CD4-positive, CD25-positive, alpha-beta regulatory T cell (primary cell): ENCODE results near the gene P2RY8. TPM values are rescaled to one million over a fixed set of nuclear protein-coding genes. Genes with fewer than 3 reads are reported as not detected.
A peak's percentile ranks its signal among the peaks of the same experiment; 100 is the strongest.
"Not testable (repeated sequence)": the region's sequence is repeated elsewhere in the genome, so short reads cannot be mapped to it uniquely, and the experiment has no call there.

ENCODE experiments used
- ATAC-seq, 2 donors: fragments of 150-1000 bp; cut with Tn5 transposase; one replicate each; pipeline ENCODE4 v1.10.0; 2021; ENCODE audit warnings: low read depth in 2 of 2, moderate number of reproducible peaks in 2 of 2, moderate library complexity in 1 of 2
- DNase-seq, 3 donors: peaks; one replicate each; pipeline versions ENCODE4 v3.0.0 to v3.0.0-alpha.2; 2012 to 2022; ENCODE audit warnings: mixed read lengths in 1 of 3
- H3K27ac ChIP-seq: one replicate; pipeline ENCODE4 v1.7.0; 2013; ENCODE audit warnings: mild to moderate bottlenecking, low read length; ENCODE audit not compliant: insufficient read depth, poor library complexity, severe bottlenecking
- H3K27me3 ChIP-seq: one replicate; pipeline ENCODE4 v1.7.0; 2013; ENCODE audit warnings: low read length; ENCODE audit not compliant: control insufficient read depth, insufficient read depth
- H3K36me3 ChIP-seq: one replicate; pipeline ENCODE4 v1.7.0; 2013; ENCODE audit warnings: mild to moderate bottlenecking, low read length, moderate library complexity; ENCODE audit not compliant: control insufficient read depth, insufficient read depth
- H3K4me1 ChIP-seq: 2 replicates; pipeline ENCODE4 v1.7.0; 2013; ENCODE audit warnings: mild to moderate bottlenecking, low read length; ENCODE audit not compliant: insufficient read depth, control insufficient read depth, poor library complexity, severe bottlenecking
- H3K4me3 ChIP-seq: one replicate; pipeline ENCODE4 v1.7.0; 2013; ENCODE audit warnings: low read depth, mild to moderate bottlenecking, low read length, moderate library complexity
- H3K9me3 ChIP-seq, 2 experiments: 1 replicate in 1 of 2; 2 replicates in 1 of 2; pipeline ENCODE4 v1.7.0; 2013; ENCODE audit warnings: low read length in 2 of 2, mild to moderate bottlenecking in 1 of 2, moderate library complexity in 1 of 2; ENCODE audit not compliant: control insufficient read depth in 2 of 2
- H3K27ac Mint-ChIP-seq, 3 donors: one replicate each; pipeline ENCODE4 v1.8.0; 2020 to 2022; ENCODE audit warnings: mild to moderate bottlenecking in 3 of 3, mixed read lengths in 3 of 3, moderate library complexity in 2 of 3
- H3K27me3 Mint-ChIP-seq: one replicate; pipeline ENCODE4 v1.8.0; 2022; ENCODE audit warnings: mild to moderate bottlenecking, mixed read lengths
- H3K36me3 Mint-ChIP-seq: one replicate; pipeline ENCODE4 v1.8.0; 2020; ENCODE audit warnings: mixed read lengths
- H3K4me1 Mint-ChIP-seq, 4 donors: one replicate each; pipeline ENCODE4 v1.8.0; 2020 to 2022; ENCODE audit warnings: mixed read lengths in 4 of 4, mild to moderate bottlenecking in 1 of 4
- H3K4me3 Mint-ChIP-seq, 4 donors: one replicate each; pipeline ENCODE4 v1.8.0; 2020 to 2022; ENCODE audit warnings: mild to moderate bottlenecking in 4 of 4, mixed read lengths in 4 of 4, moderate library complexity in 3 of 4
- H3K9me3 Mint-ChIP-seq, 7 donors: one replicate each; pipeline ENCODE4 v1.8.0; 2020 to 2022; ENCODE audit warnings: mixed read lengths in 7 of 7, mild to moderate bottlenecking in 3 of 7, moderate library complexity in 2 of 7
- polyA plus RNA-seq, 4 donors: library from polyadenylated mRNA; unstranded; fragments of 300-500 nt; fragmentation: Illumina TruSeq; gene quantifications; one replicate each; pipeline ENCODE4 v1.2.3, GENCODE V29; 2021
- total RNA-seq: library from RNA; stranded (reverse); gene quantifications from one replicate; pipeline ENCODE4 v1.2.3, GENCODE V29; 2022

P2RY8 gene
- total and polyA plus RNA-seq, 5 donors from 2014 or later, result 158 to 222 (median 195) TPM

GRCh38 chrX:1522905-1523304 lies 14.1 kb downstream of the P2RY8 start:
- H3K27me3 ChIP-seq, H3K27me3 Mint-ChIP-seq, H3K27ac ChIP-seq, H3K4me3 ChIP-seq, H3K9me3 ChIP-seq, H3K36me3 ChIP-seq, ATAC-seq, DNase-seq: not testable (repeated sequence)
- peaks cover 27% of the 10 kb centered on the region for H3K4me1 ChIP-seq
- Mint-ChIP-seq H3K4me3 (peak overlapping the region; percentile 1 to 91 (median 48)), H3K9me3 (peaks cover 0 to 11% (median 0%) of the 10 kb centered on the region in 7 donors), H3K4me1 (peaks cover 23 to 48% (median 38%) of the 10 kb centered on the region in 4 donors), H3K27ac (peak overlapping the region in 2 of 3 donors; percentile 6 to 83), H3K36me3 (peaks cover 38% of the 10 kb centered on the region)

- ATAC-seq (peak; percentile 88 to 89), DNase-seq (peak; percentile 46 to 95 (median 71))
- Mint-ChIP-seq H3K27ac (peak overlapping the region; percentile 81 to 94 (median 90)), H3K4me1 (peaks cover 23 to 61% (median 45%) of the 10 kb centered on the region in 4 donors), H3K27me3 (no peaks in the 10 kb centered on the region), H3K9me3 (peaks cover 0 to 11% (median 0%) of the 10 kb centered on the region in 7 donors), H3K36me3 (peaks cover 43% of the 10 kb centered on the region), H3K4me3 (peak overlapping the region; percentile 87 to 91 (median 88))
- Histone ChIP-seq H3K4me1 (peaks cover 35% of the 10 kb centered on the region), H3K4me3 (peak overlapping the region; percentile 71), H3K9me3 (no peaks in the 10 kb centered on the region), H3K36me3 (peaks cover 7% of the 10 kb centered on the region), H3K27me3 (no peaks in the 10 kb centered on the region), H3K27ac (peak overlapping the region; percentile 73)
Observed at GRCh38 chrX:1521459-1521956, 15.5 kb downstream of the P2RY8 start.

GRCh38 chrX:1520350-1520749 lies 16.6 kb downstream of the P2RY8 start:
- no peak for DNase-seq
- H3K4me1 ChIP-seq, result peaks cover 35% of the 10 kb centered on the region
- peak overlapping the region; percentile 51 to 88 (median 78) for H3K4me3 Mint-ChIP-seq
- H3K27me3 ChIP-seq, result no peaks in the 10 kb centered on the region
- H3K36me3 ChIP-seq, result peaks cover 9% of the 10 kb centered on the region
- H3K27ac Mint-ChIP-seq, result peak overlapping the region; percentile 90 to 93 (median 92)
- peaks cover 23 to 69% (median 49%) of the 10 kb centered on the region in 4 donors for H3K4me1 Mint-ChIP-seq
- H3K27ac ChIP-seq, result peak overlapping the region; percentile 73
- no peaks in the 10 kb centered on the region for H3K27me3 Mint-ChIP-seq
- peaks cover 0 to 11% (median 0%) of the 10 kb centered on the region in 7 donors for H3K9me3 Mint-ChIP-seq
- no peaks in the 10 kb centered on the region for H3K9me3 ChIP-seq
- peaks cover 43% of the 10 kb centered on the region for H3K36me3 Mint-ChIP-seq
- no peak for ATAC-seq
- H3K4me3 ChIP-seq, result no peak overlapping the region

GRCh38 chrX:1519022-1519497 lies 17.9 kb downstream of the P2RY8 start:
- Mint-ChIP-seq H3K27ac (peak overlapping the region; percentile 65 to 90 (median 67)), H3K4me3 (peak overlapping the region in 3 of 4 donors; percentile 10 to 81 (median 59)), H3K36me3 (peaks cover 43% of the 10 kb centered on the region), H3K27me3 (no peaks in the 10 kb centered on the region), H3K4me1 (peaks cover 23 to 69% (median 49%) of the 10 kb centered on the region in 4 donors), H3K9me3 (peaks cover 0 to 11% (median 0%) of the 10 kb centered on the region in 7 donors)
- Histone ChIP-seq H3K36me3 (peaks cover 8% of the 10 kb centered on the region), H3K4me1 (peaks cover 35% of the 10 kb centered on the region), H3K9me3 (no peaks in the 10 kb centered on the region), H3K27ac (no peak overlapping the region), H3K27me3 (no peaks in the 10 kb centered on the region), H3K4me3 (no peak overlapping the region)
- no peak for ATAC-seq
- DNase-seq, result no peak

GRCh38 chrX:1518512-1518911 lies 18.5 kb downstream of the P2RY8 start:
- Histone ChIP-seq H3K27ac (no peak overlapping the region), H3K4me3 (no peak overlapping the region), H3K36me3 (peaks cover 12% of the 10 kb centered on the region), H3K27me3 (no peaks in the 10 kb centered on the region), H3K9me3 (no peaks in the 10 kb centered on the region), H3K4me1 (peaks cover 33% of the 10 kb centered on the region)
- Mint-ChIP-seq H3K36me3 (peaks cover 49% of the 10 kb centered on the region), H3K4me3 (peak overlapping the region in 2 of 4 donors; percentile 10 to 81), H3K9me3 (peaks cover 0 to 15% (median under 1%) of the 10 kb centered on the region in 7 donors), H3K4me1 (peaks cover 23 to 72% (median 49%) of the 10 kb centered on the region in 4 donors), H3K27ac (peak overlapping the region; percentile 64 to 90 (median 67)), H3K27me3 (no peaks in the 10 kb centered on the region)
- DNase-seq (no peak), ATAC-seq (no peak)

- peaks cover 52% of the 10 kb centered on the region for H3K36me3 Mint-ChIP-seq
- H3K27me3 Mint-ChIP-seq, result no peaks in the 10 kb centered on the region
- H3K27ac Mint-ChIP-seq, result peak overlapping the region; percentile 72 to 97 (median 82)
- H3K4me1 Mint-ChIP-seq, result peaks cover 17 to 65% (median 43%) of the 10 kb centered on the region in 4 donors
- DNase-seq (no peak), ATAC-seq (no peak)
- Histone ChIP-seq H3K4me1 (peaks cover 18% of the 10 kb centered on the region), H3K36me3 (peaks cover 23% of the 10 kb centered on the region), H3K4me3 (no peak overlapping the region), H3K27ac (no peak overlapping the region), H3K9me3 (no peaks in the 10 kb centered on the region), H3K27me3 (no peaks in the 10 kb centered on the region)
- peaks cover 0 to 21% (median 5%) of the 10 kb centered on the region in 7 donors for H3K9me3 Mint-ChIP-seq
- peak overlapping the region in 2 of 4 donors; percentile 18 to 59 for H3K4me3 Mint-ChIP-seq
Observed at GRCh38 chrX:1516596-1517104, 20.3 kb downstream of the P2RY8 start.

- H3K4me1 Mint-ChIP-seq, result peaks cover 0 to 31% (median 15%) of the 10 kb centered on the region in 4 donors
- H3K4me1 ChIP-seq, result peaks cover 11% of the 10 kb centered on the region
- no peak for ATAC-seq
- peak overlapping the region in 1 of 4 donors; percentile 14 for H3K4me3 Mint-ChIP-seq
- H3K27me3 Mint-ChIP-seq, result no peaks in the 10 kb centered on the region
- H3K36me3 ChIP-seq, result peaks cover 41% of the 10 kb centered on the region
- H3K27me3 ChIP-seq, result no peaks in the 10 kb centered on the region
- peaks cover 0 to 9% (median 3%) of the 10 kb centered on the region in 7 donors for H3K9me3 Mint-ChIP-seq
- peak overlapping the region; percentile 30 to 71 (median 60) for H3K27ac Mint-ChIP-seq
- no peak for DNase-seq
- no peak overlapping the region for H3K27ac ChIP-seq
- H3K9me3 ChIP-seq, result no peaks in the 10 kb centered on the region
- peaks cover 29% of the 10 kb centered on the region for H3K36me3 Mint-ChIP-seq
- H3K4me3 ChIP-seq, result no peak overlapping the region
Observed at GRCh38 chrX:1511829-1512228, 25.2 kb downstream of the P2RY8 start.
